Stimulated activated CD8-positive, alpha-beta memory T cell treated with anti-CD3 and anti-CD28 coated beads, Interleukin-4, amount 100 ng/mL, for 4 hours (primary cell): ENCODE measurements around the gene RPS6KB2.

Experiments
- DNase-seq, 2 donors: peaks; one replicate each; pipeline ENCODE4 v3.0.0-alpha.2; 2020; ENCODE audit warnings: low read depth in 2 of 2, low spot score in 1 of 2

Gene RPS6KB2

DNA sequence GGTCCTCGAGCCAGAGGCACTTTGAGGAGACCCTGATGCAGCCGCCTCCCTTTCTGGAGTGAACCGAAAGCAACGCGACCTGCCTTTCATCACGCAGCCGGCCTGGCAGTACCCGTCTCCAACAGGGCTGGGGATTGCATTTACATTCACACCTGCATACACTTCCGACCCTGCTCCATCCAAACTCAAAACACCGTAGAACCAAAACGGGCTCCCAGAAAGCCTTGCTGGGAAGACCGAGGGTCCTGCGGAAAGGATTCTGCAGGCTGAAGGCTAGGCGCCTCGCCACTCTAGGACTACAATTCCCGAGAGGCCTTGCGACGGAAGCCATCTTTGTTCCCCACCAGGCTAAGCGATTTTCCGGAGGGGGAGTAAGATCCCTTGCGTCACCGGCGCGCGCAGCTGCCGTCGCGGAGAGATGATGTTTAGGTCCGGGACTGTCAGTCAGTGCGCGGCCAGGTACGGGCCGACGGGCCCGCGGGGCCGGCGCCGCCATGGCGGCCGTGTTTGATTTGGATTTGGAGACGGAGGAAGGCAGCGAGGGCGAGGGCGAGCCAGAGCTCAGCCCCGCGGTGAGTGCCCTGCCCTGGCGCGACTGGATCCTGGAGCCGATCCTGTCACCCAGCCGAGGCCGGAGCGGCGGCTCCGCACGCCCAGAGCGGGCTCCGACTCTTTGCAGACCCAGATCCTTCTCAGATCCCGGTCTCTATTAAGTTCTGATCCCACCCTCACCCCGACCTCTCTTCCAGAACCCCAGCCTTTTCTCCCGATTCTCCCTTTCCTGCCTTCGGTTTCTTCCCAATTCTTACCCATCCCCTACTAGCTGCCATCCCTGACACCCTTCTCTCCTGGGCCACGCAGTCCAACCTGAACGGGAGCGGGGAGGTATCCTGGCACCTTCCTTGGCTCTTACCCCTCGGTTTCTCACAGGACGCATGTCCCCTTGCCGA lies at the start of gene RPS6KB2:
TSS of gene RPS6KB2 (plus strand) at position 443 of the 950 bp plus-strand sequence. CDS start at position 495, 52 bp downstream.
- DNase-seq: peak; percentile 97 to 99

DNA sequence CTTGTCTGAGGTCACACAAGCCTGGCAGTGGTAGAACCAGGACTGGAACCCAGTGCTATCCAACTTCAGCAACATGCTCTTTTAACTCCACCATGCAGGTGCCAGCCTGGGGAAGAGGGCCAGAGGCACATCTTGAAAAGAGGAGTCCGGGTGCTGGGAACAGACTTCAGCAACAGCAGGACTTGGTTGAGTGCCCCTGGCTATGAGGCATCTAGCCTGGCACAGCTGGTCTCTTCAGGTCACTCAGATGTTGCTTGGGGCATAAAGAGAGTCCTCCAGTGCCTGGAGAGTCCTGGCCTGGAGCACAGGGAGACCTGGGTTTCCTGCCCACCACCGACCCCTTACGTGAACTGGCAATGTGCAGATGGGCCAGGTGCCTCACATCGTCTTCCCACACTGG lies 49.8 kb upstream of the RPS6KB2 start:
- no peak for DNase-seq

DNA sequence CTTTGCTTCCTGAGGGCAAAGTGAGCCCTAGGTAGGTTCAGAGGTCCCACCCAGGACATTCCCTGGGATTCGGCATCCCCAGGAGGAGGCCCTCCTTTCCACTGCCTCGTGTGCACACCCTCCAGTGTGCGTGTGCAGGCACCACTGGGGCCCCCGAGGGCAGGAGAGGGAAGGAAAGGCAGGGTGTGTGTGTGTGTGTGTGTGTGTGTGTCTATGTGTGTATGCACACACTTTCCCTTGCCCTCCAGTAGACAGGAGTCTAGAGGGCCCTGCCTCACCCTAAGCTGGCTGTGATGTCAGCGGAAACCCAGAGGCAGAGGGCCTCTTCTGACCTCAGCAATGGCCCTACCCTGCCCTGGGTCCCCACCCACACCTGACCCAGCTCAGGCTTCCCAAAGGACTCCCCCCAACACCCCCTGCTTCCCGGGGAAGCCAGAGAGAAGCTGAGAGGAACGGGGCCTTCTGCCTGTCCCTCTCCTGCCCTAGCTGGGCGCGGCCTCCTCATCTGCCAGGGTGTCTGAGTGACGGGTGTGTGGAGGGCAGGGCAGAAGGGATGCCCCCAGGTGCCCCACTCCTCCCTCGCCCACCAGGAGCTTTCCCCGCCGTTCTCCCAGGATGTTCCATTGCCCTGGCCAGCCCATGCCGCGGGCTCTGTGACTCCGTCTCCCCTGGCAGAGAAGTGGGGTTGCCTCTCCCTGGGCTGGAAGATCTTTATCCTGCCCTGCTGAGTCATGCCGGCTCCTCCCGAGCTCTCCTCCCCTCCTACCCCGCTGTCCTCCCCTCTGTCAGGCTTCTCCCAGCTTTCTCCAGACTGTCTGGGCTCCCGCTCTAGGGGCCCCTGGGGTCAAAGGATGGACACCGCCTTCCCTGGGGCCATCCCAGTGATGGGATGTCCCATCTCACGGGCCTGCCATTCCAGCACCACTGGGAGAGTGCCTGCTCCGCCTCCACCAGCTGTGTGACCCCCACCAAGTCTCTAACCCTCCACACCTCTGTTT lies 48.9 kb upstream of the RPS6KB2 start:
- no peak for DNase-seq

DNA sequence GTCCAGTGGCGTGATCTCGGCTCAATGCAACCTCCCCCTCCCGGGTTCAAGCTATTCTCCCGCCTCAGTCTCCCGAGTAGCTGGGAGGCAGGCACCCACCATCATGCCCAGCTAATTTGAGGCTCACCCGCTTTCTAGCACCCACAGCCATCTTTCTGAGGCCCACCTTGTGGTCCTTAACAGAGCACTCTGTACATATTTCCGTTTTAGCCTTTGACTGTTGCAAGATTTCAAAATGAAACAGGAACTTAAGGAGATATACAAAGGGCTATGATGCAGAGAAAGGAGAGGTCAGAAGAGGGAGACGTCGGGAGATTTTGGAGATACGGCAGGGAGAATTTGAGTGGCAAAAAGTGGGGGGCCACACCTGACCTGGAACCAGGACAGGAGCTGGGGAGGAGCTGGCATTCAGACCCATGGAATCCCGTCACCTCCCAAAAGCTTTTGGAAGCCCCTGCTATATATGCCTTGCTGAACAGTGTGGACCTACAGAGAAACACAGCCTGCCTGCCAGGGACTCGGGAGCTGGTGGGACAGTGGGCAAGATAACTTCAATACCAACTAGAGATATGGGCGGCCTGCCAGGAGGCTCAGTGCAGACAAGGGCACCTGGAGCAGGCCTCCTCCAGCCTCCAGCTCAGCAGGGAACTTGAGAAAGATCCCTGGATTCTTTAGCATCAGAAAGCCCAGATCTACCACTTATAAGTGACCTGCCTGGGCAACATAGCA lies 46.9 kb upstream of the RPS6KB2 start:
- DNase-seq: no peak

DNA sequence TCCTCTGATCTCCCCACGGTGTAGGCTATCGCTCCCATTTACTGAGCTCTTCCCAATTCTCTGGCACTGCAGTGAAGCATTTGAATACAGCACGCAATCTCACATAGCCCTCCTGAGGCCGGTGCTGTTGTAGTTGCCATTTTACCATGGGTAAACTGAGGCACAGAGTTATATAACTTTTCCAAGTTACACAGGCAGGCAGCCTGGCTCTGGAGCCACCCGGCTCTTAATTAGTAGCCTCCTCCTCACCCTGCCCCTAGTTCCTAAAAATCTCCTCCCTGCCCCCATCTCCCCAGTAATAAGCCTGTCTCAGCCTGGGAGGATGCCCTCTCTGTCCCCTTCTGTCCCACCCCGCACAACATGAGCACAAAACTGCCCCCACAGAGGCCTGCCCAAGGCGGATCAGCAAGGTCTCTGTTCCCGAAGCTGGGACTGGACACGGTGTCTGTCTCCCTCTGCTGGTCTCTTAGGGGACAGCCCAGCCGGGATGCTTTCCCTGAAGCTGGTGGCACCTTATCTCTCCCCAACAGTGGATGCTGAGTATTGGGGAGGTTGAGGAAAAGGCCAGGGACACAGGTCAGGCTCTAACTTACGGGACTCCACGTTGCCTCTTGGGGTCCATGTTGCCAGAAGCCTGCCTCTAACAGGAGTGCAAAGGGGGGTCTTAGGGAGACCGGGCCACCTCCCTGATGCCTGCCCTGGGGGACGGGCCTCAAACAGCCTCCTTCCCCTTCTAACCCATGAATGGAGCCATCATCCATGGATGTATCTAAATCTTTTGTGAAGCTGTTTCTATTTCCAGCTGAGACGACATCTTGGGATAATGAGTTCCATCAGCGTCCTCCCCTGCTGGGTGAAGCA lies 45.8 kb upstream of the RPS6KB2 start:
- DNase-seq: peak; percentile 64 to 76

DNA sequence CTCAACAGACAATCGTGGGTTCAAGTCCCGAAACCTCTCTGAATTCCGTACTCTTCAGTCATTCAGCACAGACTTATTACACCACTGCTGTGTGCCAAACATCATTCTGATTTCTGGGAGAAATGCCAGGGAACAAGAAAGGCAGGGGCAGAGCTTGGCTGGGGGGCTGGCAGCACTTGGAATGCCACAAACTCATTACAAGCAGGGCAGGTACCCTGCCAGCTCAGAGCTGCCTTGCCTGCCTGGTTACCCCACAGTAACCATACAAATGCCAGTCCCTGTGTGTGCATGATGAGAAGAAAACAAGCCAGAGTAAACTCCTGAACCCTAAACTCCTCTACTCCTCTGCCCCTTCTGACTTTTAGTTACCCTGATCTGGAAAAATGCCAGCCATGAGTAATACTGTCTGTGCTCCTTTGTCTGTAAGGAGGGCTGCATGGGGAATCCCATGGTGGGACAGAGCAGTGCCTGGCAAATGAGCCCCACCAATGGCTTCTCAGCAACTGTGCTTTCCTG lies 43.4 kb upstream of the RPS6KB2 start:
- no peak for DNase-seq

DNA sequence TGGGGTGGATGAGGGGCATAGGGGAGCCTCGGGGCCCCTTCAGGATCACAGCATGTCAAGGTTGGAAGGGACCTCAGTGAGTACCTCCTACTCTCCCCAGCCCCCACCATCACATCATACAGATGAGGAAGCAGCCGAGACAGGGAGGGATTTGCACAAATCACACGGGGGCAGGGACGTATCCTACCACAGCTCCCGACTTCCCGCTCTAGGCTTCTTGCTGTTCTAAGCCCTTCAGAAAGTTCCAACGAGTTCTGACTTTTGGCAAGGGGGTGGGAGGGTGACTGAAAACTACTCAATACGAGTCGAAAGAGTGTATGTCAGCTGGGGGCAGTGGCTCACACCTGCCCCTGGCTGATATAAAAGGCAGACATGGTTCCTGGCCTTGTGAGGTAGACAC lies 41.2 kb upstream of the RPS6KB2 start:
- DNase-seq: no peak

DNA sequence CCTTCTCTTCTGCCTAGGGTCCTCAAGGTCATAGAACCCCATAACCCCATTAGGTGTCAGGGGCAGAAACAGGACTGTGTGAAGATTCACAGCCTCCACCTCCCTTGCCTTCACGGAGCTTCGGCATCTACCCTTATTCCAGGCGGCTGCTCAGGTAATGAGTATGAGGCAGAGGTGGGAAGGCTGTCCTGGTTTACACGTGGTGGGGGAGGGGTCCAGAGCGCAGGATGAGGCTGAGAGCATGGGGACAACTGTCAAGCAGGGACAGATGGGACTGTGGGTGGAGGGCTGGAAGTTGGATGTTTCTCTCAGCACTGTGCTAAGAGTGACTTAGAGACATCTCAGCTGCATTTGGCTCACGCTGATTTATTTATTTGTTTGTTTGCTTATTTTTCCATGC lies 40.8 kb upstream of the RPS6KB2 start:
- no peak for DNase-seq

DNA sequence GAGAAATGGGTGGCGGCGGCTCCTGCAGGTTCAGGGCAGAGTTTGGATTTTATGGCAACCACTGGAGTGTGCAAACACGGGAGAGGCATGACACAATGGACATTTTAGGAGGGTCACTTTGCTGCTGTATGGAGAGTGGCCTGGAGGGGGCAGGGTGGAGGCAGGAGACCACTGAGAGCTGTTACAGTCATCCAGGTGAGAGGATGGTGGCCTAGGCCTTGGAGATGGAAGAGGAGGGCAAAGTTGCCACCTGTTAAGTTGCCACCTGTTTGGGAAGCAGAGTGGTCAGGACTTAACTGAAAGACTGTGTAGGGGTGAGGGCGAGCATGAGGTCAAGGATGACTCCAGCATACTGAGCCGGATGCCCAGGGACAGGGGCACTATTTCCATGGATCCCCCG lies 38.8 kb upstream of the RPS6KB2 start:
- DNase-seq: no peak

DNA sequence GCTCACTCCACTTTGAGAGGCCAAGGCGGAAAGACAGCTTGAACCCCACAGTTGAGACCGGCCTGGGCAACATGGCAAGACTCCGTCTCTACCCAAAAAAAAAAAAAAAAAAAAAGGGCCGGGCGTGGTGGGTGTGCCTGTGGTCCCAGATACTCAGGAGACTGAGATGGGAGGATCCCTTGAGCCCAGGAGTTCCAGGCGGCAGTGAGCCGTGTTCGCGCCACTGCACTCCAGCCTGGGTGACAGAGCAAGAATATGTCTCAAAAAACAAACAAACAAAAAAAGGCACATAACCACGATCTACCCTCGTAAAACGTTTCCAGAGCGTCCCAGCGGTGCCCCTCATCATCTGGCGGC lies 37.4 kb upstream of the RPS6KB2 start:
- DNase-seq: no peak

DNA sequence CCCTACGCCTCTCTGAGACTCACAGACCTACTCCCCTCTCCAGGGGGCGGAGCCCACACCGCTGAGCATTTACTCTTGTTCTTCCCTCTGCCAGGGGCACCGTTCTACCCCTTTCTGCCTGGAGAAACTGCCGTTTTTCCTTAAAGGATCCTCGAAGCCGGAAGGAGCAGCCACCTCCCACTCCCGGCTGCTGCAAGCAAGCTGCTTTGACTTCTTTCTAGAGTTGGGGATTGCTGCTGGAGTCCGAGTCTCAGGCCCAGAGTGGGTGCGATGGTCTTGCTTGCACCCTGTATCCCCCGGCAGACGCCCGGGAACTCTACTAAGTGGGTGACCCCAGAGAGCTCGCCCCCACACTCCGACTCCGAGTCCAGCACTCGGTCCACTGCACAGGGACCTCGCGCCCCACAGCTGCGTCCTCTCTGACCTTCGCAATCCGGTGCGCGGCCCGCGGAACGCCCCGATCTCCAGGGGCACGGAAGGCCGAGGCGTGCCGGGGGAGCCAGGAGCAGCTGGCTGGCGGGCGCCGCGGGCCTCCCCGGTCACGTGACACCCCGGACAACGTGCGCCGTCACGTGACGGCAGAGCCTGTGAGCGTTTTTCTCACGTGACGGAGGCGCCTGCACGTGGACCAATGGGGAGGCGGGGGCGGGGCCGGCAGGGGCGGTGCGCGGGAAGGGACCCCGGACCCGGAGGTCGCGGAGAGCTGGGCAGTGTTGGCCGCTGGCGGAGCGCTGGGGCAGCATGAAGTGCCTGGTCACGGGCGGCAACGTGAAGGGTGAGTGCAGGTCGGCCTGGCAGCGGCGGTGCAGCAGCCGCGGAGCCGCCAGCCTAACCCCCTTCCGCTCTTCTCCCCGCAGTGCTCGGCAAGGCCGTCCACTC lies 36.8 kb upstream of the RPS6KB2 start, which contains the start of gene RAD9A:
TSS of gene RAD9A (plus strand) at position 683 of the 879 bp plus-strand sequence. CDS start at position 742, 59 bp downstream.
- DNase-seq: peak; percentile 82 to 89

DNA sequence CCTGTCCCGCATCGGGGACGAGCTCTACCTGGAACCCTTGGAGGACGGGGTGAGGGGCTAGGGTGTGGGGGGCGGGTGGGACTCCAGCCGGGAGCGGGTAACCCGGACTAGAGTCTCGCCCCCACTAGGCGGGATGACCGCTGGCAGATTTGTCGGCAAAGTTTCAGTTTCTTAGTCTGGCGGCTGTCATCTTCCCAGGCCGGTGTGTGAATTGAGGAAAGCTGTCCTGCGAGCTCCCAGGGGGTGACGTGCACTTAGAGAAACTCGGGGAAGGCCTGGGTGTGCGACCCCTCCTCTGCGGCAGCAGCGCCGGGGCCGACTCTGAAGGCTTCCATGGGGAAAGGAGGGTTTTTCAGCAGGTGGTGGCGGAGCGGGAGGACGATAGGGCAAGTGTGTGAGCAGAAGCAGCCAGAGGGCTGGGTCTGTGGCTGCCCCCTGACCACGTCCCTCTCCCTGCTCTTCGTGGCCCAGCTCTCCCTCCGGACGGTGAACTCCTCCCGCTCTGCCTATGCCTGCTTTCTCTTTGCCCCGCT lies 36.0 kb upstream of the RPS6KB2 start:
- no peak for DNase-seq

DNA sequence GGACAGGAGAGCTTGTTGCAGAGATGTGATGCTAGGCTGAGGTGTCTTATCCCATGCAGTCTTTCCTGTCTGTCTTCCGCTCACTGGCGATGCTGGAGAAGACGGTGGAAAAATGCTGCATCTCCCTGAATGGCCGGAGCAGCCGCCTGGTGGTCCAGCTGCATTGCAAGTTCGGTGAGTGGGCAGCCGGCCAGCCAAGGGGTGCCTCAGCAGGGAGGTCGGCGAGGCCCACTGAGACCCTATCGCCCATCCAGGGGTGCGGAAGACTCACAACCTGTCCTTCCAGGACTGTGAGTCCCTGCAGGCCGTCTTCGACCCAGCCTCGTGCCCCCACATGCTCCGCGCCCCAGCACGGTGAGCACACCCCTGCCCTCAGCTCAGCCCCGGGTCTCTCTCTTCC lies 34.9 kb upstream of the RPS6KB2 start:
- no peak for DNase-seq

DNA sequence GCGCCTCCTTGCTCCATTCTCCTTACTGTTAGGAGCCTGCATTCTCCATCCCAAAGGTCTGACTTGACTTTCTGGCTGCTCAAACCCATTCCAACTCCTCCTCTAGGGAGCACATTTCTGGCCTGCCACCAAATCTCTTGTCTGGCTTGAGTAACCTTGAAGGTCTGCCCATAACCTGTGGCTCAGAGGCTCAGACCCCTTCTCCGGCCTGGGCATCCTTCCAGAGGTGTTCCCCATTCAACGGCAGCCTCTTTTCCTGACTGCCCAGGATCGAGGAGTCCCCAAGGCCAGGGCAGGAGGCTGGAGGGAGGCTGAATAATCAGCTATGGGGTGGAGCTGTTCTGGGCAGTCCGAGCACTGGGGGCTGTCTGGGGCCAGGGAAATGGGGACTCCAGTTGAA lies 34.3 kb upstream of the RPS6KB2 start:
- DNase-seq: no peak

DNA sequence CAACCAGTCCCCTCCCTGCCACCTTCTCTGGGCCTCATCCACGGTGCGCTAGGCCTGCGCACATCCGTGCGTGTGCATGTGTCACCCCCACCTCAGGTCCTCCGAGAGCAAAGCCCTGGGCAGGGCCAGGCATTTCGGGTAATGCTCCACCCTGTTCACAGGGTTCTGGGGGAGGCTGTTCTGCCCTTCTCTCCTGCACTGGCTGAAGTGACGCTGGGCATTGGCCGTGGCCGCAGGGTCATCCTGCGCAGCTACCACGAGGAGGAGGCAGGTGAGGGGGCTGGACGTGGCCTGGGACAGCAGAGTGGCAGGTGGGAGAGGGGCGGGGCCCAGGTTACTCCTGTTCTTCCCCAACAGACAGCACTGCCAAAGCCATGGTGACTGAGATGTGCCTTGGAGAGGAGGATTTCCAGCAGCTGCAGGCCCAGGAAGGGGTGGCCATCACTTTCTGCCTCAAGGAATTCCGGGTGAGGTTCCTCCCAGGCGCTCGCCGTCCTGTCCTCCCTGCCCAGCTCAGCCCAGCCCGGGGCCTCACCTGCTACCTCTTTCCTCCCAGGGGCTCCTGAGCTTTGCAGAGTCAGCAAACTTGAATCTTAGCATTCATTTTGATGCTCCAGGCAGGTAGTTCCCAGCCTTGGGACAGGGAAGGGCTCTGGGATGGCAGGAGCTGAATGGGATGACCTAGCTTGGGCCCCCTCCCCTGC lies 32.6 kb upstream of the RPS6KB2 start:
- no peak for DNase-seq

DNA sequence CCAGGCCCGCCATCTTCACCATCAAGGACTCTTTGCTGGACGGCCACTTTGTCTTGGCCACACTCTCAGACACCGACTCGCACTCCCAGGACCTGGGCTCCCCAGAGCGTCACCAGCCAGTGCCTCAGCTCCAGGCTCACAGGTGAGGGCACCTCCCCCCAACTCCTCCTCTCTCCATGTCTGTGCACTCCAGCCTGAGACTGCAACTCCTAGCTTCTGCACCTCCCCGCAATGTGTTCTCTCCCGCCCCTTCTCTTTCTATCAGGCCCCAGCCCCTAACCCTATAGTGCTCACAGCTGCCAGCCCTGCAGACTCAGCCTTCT lies 32.1 kb upstream of the RPS6KB2 start:
- no peak for DNase-seq

DNA sequence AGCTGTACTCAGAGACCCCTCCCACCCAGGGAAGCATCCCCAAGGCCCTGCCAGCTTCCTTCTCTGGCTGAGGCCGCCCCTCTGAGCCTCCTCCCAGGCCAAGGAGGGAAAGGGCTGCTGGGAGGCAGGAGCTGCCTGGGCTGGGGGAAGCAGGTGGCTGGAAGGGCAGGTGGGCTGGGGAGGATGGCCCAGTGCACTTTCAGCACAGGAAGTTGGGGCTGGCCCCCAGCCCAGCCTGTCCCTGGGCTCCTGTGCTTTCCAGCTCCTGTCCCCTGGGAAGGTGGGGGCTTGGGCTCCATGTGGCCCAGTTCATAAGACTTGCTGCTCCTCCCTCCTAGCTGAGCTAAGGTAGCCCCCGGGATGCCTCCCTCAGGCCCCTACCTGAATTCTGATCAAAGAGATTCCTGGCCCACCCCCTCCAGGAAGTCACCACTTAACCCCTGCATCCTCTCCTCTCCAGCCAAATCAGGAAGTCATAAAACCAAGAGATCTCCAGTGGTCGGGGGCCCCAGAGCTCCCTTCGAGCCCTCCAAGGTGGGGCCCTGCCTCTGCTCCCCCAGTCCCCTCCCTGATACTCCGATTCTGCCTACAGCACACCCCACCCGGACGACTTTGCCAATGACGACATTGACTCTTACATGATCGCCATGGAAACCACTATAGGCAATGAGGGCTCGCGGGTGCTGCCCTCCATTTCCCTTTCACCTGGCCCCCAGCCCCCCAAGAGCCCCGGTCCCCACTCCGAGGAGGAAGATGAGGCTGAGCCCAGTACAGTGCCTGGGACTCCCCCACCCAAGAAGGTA lies 31.5 kb upstream of the RPS6KB2 start:
- no peak for DNase-seq
